ENCODE results near the gene RPLP1.

RPLP1 gene

GRCh38 chr15:69452692-69453521 lies at the start of gene RPLP1:
RPLP1 (plus strand) TSS chr15:69452818; CDS start chr15:69452949, 131 bp downstream.
- DNase-seq (ENCODE audit: low read depth), result peak; percentile 79

- peak; percentile 73 for DNase-seq (ENCODE audit: low read depth)
These were observed 49.0 kb upstream of the RPLP1 start for GRCh38 chr15:69403594-69403993.

- DNase-seq (ENCODE audit: low read depth), result no peak
These were observed 47.5 kb upstream of the RPLP1 start for GRCh38 chr15:69405110-69405509.

- no peak for DNase-seq (ENCODE audit: low read depth)
These were observed 44.8 kb upstream of the RPLP1 start for GRCh38 chr15:69407719-69408400.

- no peak for DNase-seq (ENCODE audit: low read depth)
These were observed 43.8 kb upstream of the RPLP1 start for GRCh38 chr15:69408841-69409240.

- DNase-seq (ENCODE audit: low read depth), result no peak
These were observed 42.3 kb upstream of the RPLP1 start for GRCh38 chr15:69410248-69410874.

GRCh38 chr15:69412274-69412673 lies 40.3 kb upstream of the RPLP1 start:
- DNase-seq (ENCODE audit: low read depth), result no peak

- DNase-seq (ENCODE audit: low read depth), result no peak
These were observed 39.9 kb upstream of the RPLP1 start for GRCh38 chr15:69412701-69413100.

- DNase-seq (ENCODE audit: low read depth), result no peak
These were observed 38.6 kb upstream of the RPLP1 start, which contains the start of gene KIF23 for GRCh38 chr15:69413822-69414700. KIF23 (plus strand) TSS chr15:69414349; CDS start chr15:69414466, 117 bp downstream.

GRCh38 chr15:69414701-69415167 lies 37.9 kb upstream of the RPLP1 start:
- DNase-seq (ENCODE audit: low read depth), result peak; percentile 78

GRCh38 chr15:69415381-69415780 lies 37.2 kb upstream of the RPLP1 start:
- no peak for DNase-seq (ENCODE audit: low read depth)

- no peak for DNase-seq (ENCODE audit: low read depth)
These were observed 35.0 kb upstream of the RPLP1 start for GRCh38 chr15:69417581-69417980.

GRCh38 chr15:69421498-69421897 lies 31.1 kb upstream of the RPLP1 start:
- DNase-seq (ENCODE audit: low read depth), result no peak

- DNase-seq (ENCODE audit: low read depth), result no peak
These were observed 30.2 kb upstream of the RPLP1 start for GRCh38 chr15:69422336-69422895.

- no peak for DNase-seq (ENCODE audit: low read depth)
These were observed 28.6 kb upstream of the RPLP1 start for GRCh38 chr15:69424001-69424400.

GRCh38 chr15:69424748-69425413 lies 27.7 kb upstream of the RPLP1 start:
- no peak for DNase-seq (ENCODE audit: low read depth)

- DNase-seq (ENCODE audit: low read depth), result no peak
These were observed 18.8 kb upstream of the RPLP1 start for GRCh38 chr15:69433831-69434230.

GRCh38 chr15:69434238-69434637 lies 18.4 kb upstream of the RPLP1 start:
- DNase-seq (ENCODE audit: low read depth), result no peak

- no peak for DNase-seq (ENCODE audit: low read depth)
These were observed 17.9 kb upstream of the RPLP1 start for GRCh38 chr15:69434679-69435078.

GRCh38 chr15:69435985-69436384 lies 16.6 kb upstream of the RPLP1 start:
- no peak for DNase-seq (ENCODE audit: low read depth)

GRCh38 chr15:69436951-69437350 lies 15.7 kb upstream of the RPLP1 start:
- DNase-seq (ENCODE audit: low read depth), result no peak

All from non-pigmented ciliary epithelial cell (primary cell).